Astrocyte (in vitro differentiated cells and primary cell): ENCODE measurements around the gene NPFFR1.

Experiments
- EZH2 ChIP-seq: IDR thresholded peaks from 2 replicates; pipeline ENCODE4 v1.6.1; 2012; ENCODE audit warnings: mild to moderate bottlenecking, low read length, inconsistent platforms; ENCODE audit not compliant: insufficient read depth
- TF ChIP-seq, protein P1 (sequence below): IDR thresholded peaks from 2 replicates; pipeline ENCODE4 v1.5.1; 2011; ENCODE audit warnings: low read depth, mild to moderate bottlenecking, inconsistent platforms, low read length, moderate library complexity; ENCODE audit not compliant: insufficient read depth

DNA sequence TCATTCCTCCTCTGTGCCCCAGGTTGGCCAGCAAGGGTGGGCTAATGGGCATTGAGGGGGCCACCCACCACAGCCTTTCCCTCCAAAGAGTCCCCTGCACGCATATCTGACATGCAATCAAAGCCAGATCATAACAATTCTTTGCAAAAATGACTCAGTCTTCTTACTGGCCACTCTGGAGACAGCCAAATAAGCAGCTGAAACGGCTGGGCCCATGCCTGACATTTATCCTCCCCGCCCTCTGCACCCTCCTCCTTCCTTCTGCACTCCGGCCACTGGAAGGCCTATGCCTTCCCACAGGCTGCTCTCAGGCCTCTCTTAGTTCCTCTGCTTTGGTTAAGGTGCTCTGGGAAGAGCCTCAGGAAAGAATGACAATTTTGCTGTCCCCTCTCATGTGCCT, 29.2 kb upstream of the NPFFR1 start:
- TF ChIP-seq, protein P1, sequence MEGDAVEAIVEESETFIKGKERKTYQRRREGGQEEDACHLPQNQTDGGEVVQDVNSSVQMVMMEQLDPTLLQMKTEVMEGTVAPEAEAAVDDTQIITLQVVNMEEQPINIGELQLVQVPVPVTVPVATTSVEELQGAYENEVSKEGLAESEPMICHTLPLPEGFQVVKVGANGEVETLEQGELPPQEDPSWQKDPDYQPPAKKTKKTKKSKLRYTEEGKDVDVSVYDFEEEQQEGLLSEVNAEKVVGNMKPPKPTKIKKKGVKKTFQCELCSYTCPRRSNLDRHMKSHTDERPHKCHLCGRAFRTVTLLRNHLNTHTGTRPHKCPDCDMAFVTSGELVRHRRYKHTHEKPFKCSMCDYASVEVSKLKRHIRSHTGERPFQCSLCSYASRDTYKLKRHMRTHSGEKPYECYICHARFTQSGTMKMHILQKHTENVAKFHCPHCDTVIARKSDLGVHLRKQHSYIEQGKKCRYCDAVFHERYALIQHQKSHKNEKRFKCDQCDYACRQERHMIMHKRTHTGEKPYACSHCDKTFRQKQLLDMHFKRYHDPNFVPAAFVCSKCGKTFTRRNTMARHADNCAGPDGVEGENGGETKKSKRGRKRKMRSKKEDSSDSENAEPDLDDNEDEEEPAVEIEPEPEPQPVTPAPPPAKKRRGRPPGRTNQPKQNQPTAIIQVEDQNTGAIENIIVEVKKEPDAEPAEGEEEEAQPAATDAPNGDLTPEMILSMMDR = no peak
- no peak for TF ChIP-seq EZH2
